Uterus (tissue), 2 donors: ENCODE data around the gene STARD7.

Experiments used
- POLR2A ChIP-seq, 2 donors: fragments of 450-650 bp; IDR thresholded peaks; one replicate each; pipeline ENCODE4 v1.6.1; 2016; ENCODE audit warnings: antibody characterized with exemption in 2 of 2, mild to moderate bottlenecking in 1 of 2, moderate library complexity in 1 of 2
- TF ChIP-seq, protein P1 (sequence below), 4 experiments: fragments of 200-600 bp in 2 of 4; fragments of 450-650 bp in 2 of 4; sonication (generic) in 2 of 4; IDR thresholded peaks; one replicate each; pipeline ENCODE4 v1.5.1; 2016 to 2019; ENCODE audit warnings: antibody characterized with exemption in 4 of 4, mild to moderate bottlenecking in 2 of 4, moderate library complexity in 1 of 4

DNA sequence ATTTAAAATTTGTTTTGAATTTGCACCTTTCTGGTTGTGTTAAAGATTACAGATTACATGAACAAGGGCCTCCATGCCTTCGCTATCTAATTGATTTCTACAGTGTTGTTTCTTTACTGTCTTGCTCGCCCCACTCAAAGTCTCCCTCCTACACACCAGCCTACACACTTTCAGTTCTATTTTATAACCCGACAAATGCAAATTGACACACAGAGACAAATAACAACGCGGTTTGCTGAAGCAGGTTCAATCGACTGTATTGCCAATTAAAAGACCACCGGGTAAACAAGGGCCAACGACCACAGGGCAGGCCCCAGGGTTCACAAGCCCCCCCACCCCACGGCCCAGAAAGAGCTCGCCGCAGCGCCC is 869 bp downstream of the STARD7 start:
- TF ChIP-seq, protein P1, sequence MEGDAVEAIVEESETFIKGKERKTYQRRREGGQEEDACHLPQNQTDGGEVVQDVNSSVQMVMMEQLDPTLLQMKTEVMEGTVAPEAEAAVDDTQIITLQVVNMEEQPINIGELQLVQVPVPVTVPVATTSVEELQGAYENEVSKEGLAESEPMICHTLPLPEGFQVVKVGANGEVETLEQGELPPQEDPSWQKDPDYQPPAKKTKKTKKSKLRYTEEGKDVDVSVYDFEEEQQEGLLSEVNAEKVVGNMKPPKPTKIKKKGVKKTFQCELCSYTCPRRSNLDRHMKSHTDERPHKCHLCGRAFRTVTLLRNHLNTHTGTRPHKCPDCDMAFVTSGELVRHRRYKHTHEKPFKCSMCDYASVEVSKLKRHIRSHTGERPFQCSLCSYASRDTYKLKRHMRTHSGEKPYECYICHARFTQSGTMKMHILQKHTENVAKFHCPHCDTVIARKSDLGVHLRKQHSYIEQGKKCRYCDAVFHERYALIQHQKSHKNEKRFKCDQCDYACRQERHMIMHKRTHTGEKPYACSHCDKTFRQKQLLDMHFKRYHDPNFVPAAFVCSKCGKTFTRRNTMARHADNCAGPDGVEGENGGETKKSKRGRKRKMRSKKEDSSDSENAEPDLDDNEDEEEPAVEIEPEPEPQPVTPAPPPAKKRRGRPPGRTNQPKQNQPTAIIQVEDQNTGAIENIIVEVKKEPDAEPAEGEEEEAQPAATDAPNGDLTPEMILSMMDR (IDR thresholded peaks at IDR 0.05) = no peak
- no peak for TF ChIP-seq POLR2A (IDR thresholded peaks at IDR 0.05)
